AG20443 (cell line): ENCODE results near the gene PPP1R2.
"Not testable (repeated sequence)": the region's sequence is repeated elsewhere in the genome, so short reads cannot be mapped to it uniquely, and the experiment has no call there.

Source experiments
- DNase-seq: peaks from one replicate; pipeline ENCODE4 v3.0.0; 2012; ENCODE audit warnings: low spot score, mixed read lengths

The PPP1R2 gene

GRCh38 chr3:195535293-195535692 is 7.8 kb downstream of the PPP1R2 start:
- DNase-seq: no peak

- DNase-seq: no peak
Measured at GRCh38 chr3:195532834-195533233, 10.3 kb downstream of the PPP1R2 start.

GRCh38 chr3:195532345-195532744 is 10.8 kb downstream of the PPP1R2 start:
- no peak for DNase-seq

GRCh38 chr3:195531683-195532082 is 11.4 kb downstream of the PPP1R2 start:
- no peak for DNase-seq

- DNase-seq: no peak
Measured at GRCh38 chr3:195526492-195526891, 16.6 kb downstream of the PPP1R2 start.

- DNase-seq: no peak
Measured at GRCh38 chr3:195524171-195524896, 18.8 kb downstream of the PPP1R2 start.

- DNase-seq: peak; percentile 55
Measured at GRCh38 chr3:195522254-195523023, 20.7 kb downstream of the PPP1R2 start.

- DNase-seq: no peak
Measured at GRCh38 chr3:195517030-195517429, 26.1 kb downstream of the PPP1R2 start.

- DNase-seq: not testable (repeated sequence)
Measured at GRCh38 chr3:195514610-195515235, 28.4 kb downstream of the PPP1R2 start.

- DNase-seq: no peak
Measured at GRCh38 chr3:195512798-195513345, 30.3 kb downstream of the PPP1R2 start.

- no peak for DNase-seq
Measured at GRCh38 chr3:195511136-195511535, 32.0 kb downstream of the PPP1R2 start.

GRCh38 chr3:195508185-195508584 is 34.9 kb downstream of the PPP1R2 start:
- DNase-seq: no peak

- DNase-seq: no peak
Measured at GRCh38 chr3:195475614-195476013, 67.5 kb downstream of the PPP1R2 start.

- not testable (repeated sequence) for DNase-seq
Measured at GRCh38 chr3:195475116-195475515, 68.0 kb downstream of the PPP1R2 start.

GRCh38 chr3:195468841-195469240 is 74.3 kb downstream of the PPP1R2 start:
- DNase-seq: no peak

GRCh38 chr3:195468391-195468776 is 74.7 kb downstream of the PPP1R2 start:
- DNase-seq: no peak

GRCh38 chr3:195467641-195468390 is 75.3 kb downstream of the PPP1R2 start:
- peak; percentile 51 for DNase-seq

GRCh38 chr3:195466251-195466650 is 76.9 kb downstream of the PPP1R2 start:
- DNase-seq: no peak
